ENCODE results near the gene CRY1.

CRY1 gene

GRCh38 chr12:106987846-106988245 is 105.5 kb downstream of the CRY1 start:
- Histone ChIP-seq H2AFZ (ENCODE audit: low read depth, low read length) (no peak overlapping the region), H2AK5ac (ENCODE audit: low read length, severe bottlenecking) (no peak overlapping the region), H3K18ac (ENCODE audit: low read depth in 1 of 2, low read length in 2 of 2) (no peak overlapping the region), H3K36me3 (ENCODE audit: control insufficient read depth in 1 of 2, insufficient read depth in 2 of 2, low read depth in 1 of 2, low read length in 2 of 2) (peaks cover 5 to 12% of the 10 kb centered on the region in 2 experiments), H2BK12ac (ENCODE audit: low read length in 2 of 2) (peak overlapping the region in 1 of 2 experiments; percentile 12), H3K4me1 (ENCODE audit: control insufficient read depth, insufficient read depth, low read depth, low read length) (peaks cover 6% of the 10 kb centered on the region), H3K14ac (ENCODE audit: low read length in 2 of 2) (no peak overlapping the region), H3K27ac (ENCODE audit: low read length, poor library complexity, severe bottlenecking) (no peak overlapping the region), H4K91ac (ENCODE audit: low read length) (no peak overlapping the region), H3K4me3 (ENCODE audit: insufficient read depth in 1 of 2, low read depth in 1 of 2, low read length in 2 of 2) (peak overlapping the region in 1 of 2 experiments; percentile 83), H3K4ac (ENCODE audit: low read depth in 1 of 2, low read length in 2 of 2) (no peak overlapping the region), H2BK120ac (ENCODE audit: low read depth, low read length) (no peak overlapping the region), H3K23ac (ENCODE audit: low read length in 2 of 2) (no peak overlapping the region), H3K9me3 (ENCODE audit: control insufficient read depth, low read length) (no peaks in the 10 kb centered on the region), H3K27me3 (ENCODE audit: control insufficient read depth in 1 of 2, insufficient read depth in 1 of 2, low read length in 2 of 2) (no peaks in the 10 kb centered on the region), H2BK15ac (ENCODE audit: low read depth, poor library complexity, severe bottlenecking) (no peak overlapping the region), H3K4me2 (ENCODE audit: low read length, poor library complexity, severe bottlenecking) (no peak overlapping the region), H3K79me1 (replicated peaks; ENCODE audit: low read length, poor library complexity, severe bottlenecking) (peaks cover 19% of the 10 kb centered on the region), H2BK5ac (ENCODE audit: low read depth, low read length, poor library complexity, severe bottlenecking) (no peak overlapping the region), H4K8ac (ENCODE audit: low read length) (peak overlapping the region; percentile 62), H3K9ac (ENCODE audit: low read length) (peak overlapping the region; percentile 94)
- WGBS: 86% methylated on average over 6 of the region's 6 CpGs
- peak; percentile 17 for DNase-seq

DNA sequence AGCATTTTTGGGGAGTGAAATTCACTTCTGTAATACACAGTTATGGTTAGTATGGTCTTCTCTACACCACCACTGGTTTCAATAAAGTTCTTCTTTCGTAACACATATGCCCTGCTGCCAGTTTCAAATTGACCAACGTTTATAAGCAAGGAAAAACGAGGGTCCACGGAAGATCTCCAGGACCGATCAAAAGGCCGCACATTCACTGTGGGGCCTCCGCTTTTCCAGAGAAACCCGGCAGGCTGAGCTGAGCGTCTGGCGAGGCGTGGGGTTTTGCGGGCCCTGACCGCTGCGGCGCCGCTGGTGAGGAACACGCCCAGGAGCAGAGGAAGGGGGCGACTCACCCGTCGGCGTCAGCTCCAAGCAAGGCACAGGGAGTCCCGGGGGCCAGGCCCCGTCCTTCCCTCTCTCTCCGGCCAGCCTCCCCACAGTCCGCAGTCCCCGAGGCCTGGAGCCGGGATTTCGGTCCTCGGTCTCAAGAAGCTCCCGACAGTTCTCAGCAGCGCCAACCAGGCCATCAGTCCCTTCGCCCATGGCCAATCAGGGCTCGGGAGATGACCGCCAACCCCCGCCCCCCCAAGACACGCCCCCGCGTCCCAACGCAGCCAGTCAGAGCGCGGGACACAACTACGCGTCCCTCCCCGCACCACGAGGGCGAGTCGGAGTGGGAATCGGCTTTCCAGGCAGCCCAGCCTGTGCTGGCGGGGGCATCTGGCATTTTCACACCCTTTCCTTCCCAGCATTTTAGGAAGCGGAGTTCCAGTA is 106.5 kb downstream of the CRY1 start, which contains the start of gene MTERF2:
MTERF2 (minus strand) TSS at position 522 of the 765 bp plus-strand sequence. CDS start 8,432 bp downstream, outside the sequence.
- DNase-seq: peak; percentile 97
- H3K4ac ChIP-seq (ENCODE audit: low read depth in 1 of 2, low read length in 2 of 2): peak within 1 kb of the TSS; percentile 46 to 81
- H3K9me3 ChIP-seq (ENCODE audit: control insufficient read depth, low read length): no peaks in the 10 kb centered on the region
- peak within 1 kb of the TSS; percentile 94 for H3K4me2 ChIP-seq (ENCODE audit: low read length, poor library complexity, severe bottlenecking)
- under 1% methylated on average over 32 of the region's 50 CpGs for WGBS
- peak within 1 kb of the TSS; percentile 81 to 83 for H3K4me3 ChIP-seq (ENCODE audit: insufficient read depth in 1 of 2, low read depth in 1 of 2, low read length in 2 of 2)
- peak within 1 kb of the TSS in 1 of 2 experiments; percentile 94 for H3K23ac ChIP-seq (ENCODE audit: low read length in 2 of 2)
- H3K4me1 ChIP-seq (ENCODE audit: control insufficient read depth, insufficient read depth, low read depth, low read length): peaks cover 8% of the 10 kb centered on the region
- no peak within 1 kb of the TSS for H2BK120ac ChIP-seq (ENCODE audit: low read depth, low read length)
- H2BK15ac ChIP-seq (ENCODE audit: low read depth, poor library complexity, severe bottlenecking): peak within 1 kb of the TSS; percentile 98
- H3K9ac ChIP-seq (ENCODE audit: low read length): peak within 1 kb of the TSS; percentile 94
- peak within 1 kb of the TSS; percentile 91 for H3K27ac ChIP-seq (ENCODE audit: low read length, poor library complexity, severe bottlenecking)
- H3K79me1 ChIP-seq (replicated peaks; ENCODE audit: low read length, poor library complexity, severe bottlenecking): peaks cover 20% of the 10 kb centered on the region
- no peak within 1 kb of the TSS for H2AK5ac ChIP-seq (ENCODE audit: low read length, severe bottlenecking)
- no peak within 1 kb of the TSS for H2BK5ac ChIP-seq (ENCODE audit: low read depth, low read length, poor library complexity, severe bottlenecking)
- H4K91ac ChIP-seq (ENCODE audit: low read length): peak within 1 kb of the TSS; percentile 89
- peaks cover 5 to 12% of the 10 kb centered on the region in 2 experiments for H3K36me3 ChIP-seq (ENCODE audit: control insufficient read depth in 1 of 2, insufficient read depth in 2 of 2, low read depth in 1 of 2, low read length in 2 of 2)
- H3K18ac ChIP-seq (ENCODE audit: low read depth in 1 of 2, low read length in 2 of 2): peak within 1 kb of the TSS; percentile 95
- H4K8ac ChIP-seq (ENCODE audit: low read length): peak within 1 kb of the TSS; percentile 94
- no peaks in the 10 kb centered on the region for H3K27me3 ChIP-seq (ENCODE audit: control insufficient read depth in 1 of 2, insufficient read depth in 1 of 2, low read length in 2 of 2)
- H3K14ac ChIP-seq (ENCODE audit: low read length in 2 of 2): peak within 1 kb of the TSS; percentile 79 to 88
- H2BK12ac ChIP-seq (ENCODE audit: low read length in 2 of 2): peak within 1 kb of the TSS; percentile 12 to 88
- H2AFZ ChIP-seq (ENCODE audit: low read depth, low read length): peak within 1 kb of the TSS; percentile 95

GRCh38 chr12:106986135-106986534 is 107.2 kb downstream of the CRY1 start:
- no peak overlapping the region for H3K18ac ChIP-seq (ENCODE audit: low read depth in 1 of 2, low read length in 2 of 2)
- no peak overlapping the region for H2BK120ac ChIP-seq (ENCODE audit: low read depth, low read length)
- H2BK15ac ChIP-seq (ENCODE audit: low read depth, poor library complexity, severe bottlenecking): no peak overlapping the region
- no peaks in the 10 kb centered on the region for H3K27me3 ChIP-seq (ENCODE audit: control insufficient read depth in 1 of 2, insufficient read depth in 1 of 2, low read length in 2 of 2)
- H2BK5ac ChIP-seq (ENCODE audit: low read depth, low read length, poor library complexity, severe bottlenecking): no peak overlapping the region
- peak overlapping the region in 1 of 2 experiments; percentile 63 for H3K4ac ChIP-seq (ENCODE audit: low read depth in 1 of 2, low read length in 2 of 2)
- no peak overlapping the region for H4K8ac ChIP-seq (ENCODE audit: low read length)
- H3K4me2 ChIP-seq (ENCODE audit: low read length, poor library complexity, severe bottlenecking): peak overlapping the region; percentile 94
- H4K91ac ChIP-seq (ENCODE audit: low read length): no peak overlapping the region
- H3K4me1 ChIP-seq (ENCODE audit: control insufficient read depth, insufficient read depth, low read depth, low read length): peaks cover 8% of the 10 kb centered on the region
- DNase-seq: no peak
- H2BK12ac ChIP-seq (ENCODE audit: low read length in 2 of 2): no peak overlapping the region
- H2AK5ac ChIP-seq (ENCODE audit: low read length, severe bottlenecking): no peak overlapping the region
- peak overlapping the region; percentile 94 for H3K9ac ChIP-seq (ENCODE audit: low read length)
- no peak overlapping the region for H2AFZ ChIP-seq (ENCODE audit: low read depth, low read length)
- H3K14ac ChIP-seq (ENCODE audit: low read length in 2 of 2): no peak overlapping the region
- WGBS: 45% methylated on average over 3 of the region's 4 CpGs
- peak overlapping the region in 1 of 2 experiments; percentile 83 for H3K4me3 ChIP-seq (ENCODE audit: insufficient read depth in 1 of 2, low read depth in 1 of 2, low read length in 2 of 2)
- no peaks in the 10 kb centered on the region for H3K9me3 ChIP-seq (ENCODE audit: control insufficient read depth, low read length)
- peaks cover 20% of the 10 kb centered on the region for H3K79me1 ChIP-seq (replicated peaks; ENCODE audit: low read length, poor library complexity, severe bottlenecking)
- H3K23ac ChIP-seq (ENCODE audit: low read length in 2 of 2): peak overlapping the region in 1 of 2 experiments; percentile 94
- H3K27ac ChIP-seq (ENCODE audit: low read length, poor library complexity, severe bottlenecking): peak overlapping the region; percentile 91
- H3K36me3 ChIP-seq (ENCODE audit: control insufficient read depth in 1 of 2, insufficient read depth in 2 of 2, low read depth in 1 of 2, low read length in 2 of 2): peaks cover 5 to 12% of the 10 kb centered on the region in 2 experiments

- H2AFZ ChIP-seq (ENCODE audit: low read depth, low read length): no peak overlapping the region
- 96% methylated on average over 3 of the region's 5 CpGs for WGBS
- H3K18ac ChIP-seq (ENCODE audit: low read depth in 1 of 2, low read length in 2 of 2): no peak overlapping the region
- peaks cover 5 to 12% of the 10 kb centered on the region in 2 experiments for H3K36me3 ChIP-seq (ENCODE audit: control insufficient read depth in 1 of 2, insufficient read depth in 2 of 2, low read depth in 1 of 2, low read length in 2 of 2)
- no peak overlapping the region for H4K8ac ChIP-seq (ENCODE audit: low read length)
- peaks cover 20% of the 10 kb centered on the region for H3K79me1 ChIP-seq (replicated peaks; ENCODE audit: low read length, poor library complexity, severe bottlenecking)
- peaks cover 10% of the 10 kb centered on the region for H3K4me1 ChIP-seq (ENCODE audit: control insufficient read depth, insufficient read depth, low read depth, low read length)
- no peak overlapping the region for H3K4ac ChIP-seq (ENCODE audit: low read depth in 1 of 2, low read length in 2 of 2)
- no peak for DNase-seq
- peak overlapping the region; percentile 94 for H3K9ac ChIP-seq (ENCODE audit: low read length)
- H2BK120ac ChIP-seq (ENCODE audit: low read depth, low read length): no peak overlapping the region
- no peak overlapping the region for H3K23ac ChIP-seq (ENCODE audit: low read length in 2 of 2)
- no peak overlapping the region for H4K91ac ChIP-seq (ENCODE audit: low read length)
- H3K9me3 ChIP-seq (ENCODE audit: control insufficient read depth, low read length): no peaks in the 10 kb centered on the region
- H3K14ac ChIP-seq (ENCODE audit: low read length in 2 of 2): no peak overlapping the region
- no peak overlapping the region for H3K4me2 ChIP-seq (ENCODE audit: low read length, poor library complexity, severe bottlenecking)
- no peak overlapping the region for H2BK5ac ChIP-seq (ENCODE audit: low read depth, low read length, poor library complexity, severe bottlenecking)
- no peaks in the 10 kb centered on the region for H3K27me3 ChIP-seq (ENCODE audit: control insufficient read depth in 1 of 2, insufficient read depth in 1 of 2, low read length in 2 of 2)
- H2BK12ac ChIP-seq (ENCODE audit: low read length in 2 of 2): no peak overlapping the region
- H3K27ac ChIP-seq (ENCODE audit: low read length, poor library complexity, severe bottlenecking): no peak overlapping the region
- no peak overlapping the region for H2BK15ac ChIP-seq (ENCODE audit: low read depth, poor library complexity, severe bottlenecking)
- H3K4me3 ChIP-seq (ENCODE audit: insufficient read depth in 1 of 2, low read depth in 1 of 2, low read length in 2 of 2): peak overlapping the region in 1 of 2 experiments; percentile 83
- no peak overlapping the region for H2AK5ac ChIP-seq (ENCODE audit: low read length, severe bottlenecking)
These were observed 107.9 kb downstream of the CRY1 start for GRCh38 chr12:106985479-106985878.
